ENCODE data around the gene PUS10. TPM values are rescaled to one million over a fixed set of nuclear protein-coding genes. Genes with fewer than 3 reads are reported as not detected.

The PUS10 gene
- total RNA-seq, 1 donor from 2014 or later, result 7.8 TPM

DNA sequence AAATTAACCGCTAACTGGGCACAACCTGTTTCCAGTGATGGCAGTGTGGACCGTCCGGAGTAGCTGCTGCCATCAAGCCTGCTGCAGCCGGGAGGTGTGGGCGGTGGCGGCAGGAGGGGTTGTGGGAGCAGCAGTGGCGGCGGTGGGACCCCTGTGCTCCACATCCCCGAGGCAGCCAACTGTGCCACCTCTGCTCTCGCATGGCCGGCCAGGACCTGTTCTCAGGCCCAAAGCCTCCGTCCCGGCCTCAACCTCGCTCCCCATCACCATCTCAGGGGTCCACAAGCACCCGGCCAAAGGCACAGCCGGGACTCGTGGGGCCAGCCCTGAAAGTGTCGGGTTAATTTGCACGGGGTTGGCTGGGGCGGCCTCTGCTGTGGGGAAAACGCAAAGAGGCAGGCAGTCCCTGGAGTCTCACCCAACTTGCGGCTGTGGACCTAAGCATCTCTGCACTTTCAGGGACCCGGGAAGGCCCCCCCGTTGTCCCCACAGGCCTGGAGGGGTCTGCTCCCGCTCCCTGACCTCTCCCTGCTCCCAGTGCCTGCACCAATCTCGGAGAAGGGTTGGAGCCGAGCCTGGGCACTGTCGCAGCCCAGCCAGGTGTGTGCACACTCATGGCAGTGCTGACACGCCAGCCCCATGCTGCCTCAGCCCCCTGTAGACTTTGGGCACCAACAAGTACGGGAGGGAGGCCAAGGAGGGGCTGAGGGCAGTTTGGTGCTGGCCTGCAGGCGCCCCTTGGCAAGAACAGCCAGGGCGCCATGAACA lies 45.0 kb downstream of the PUS10 start:
- Mint-ChIP-seq H3K27me3 (no peaks in the 10 kb centered on the region), H3K27ac (peak overlapping the region; percentile 96), H3K9me3 (no peaks in the 10 kb centered on the region), H3K4me3 (peak overlapping the region; percentile 73), H3K36me3 (ENCODE audit: low read depth) (peaks cover 1% of the 10 kb centered on the region), H3K4me1 (peaks cover 88% of the 10 kb centered on the region)
- TF ChIP-seq, protein P1, sequence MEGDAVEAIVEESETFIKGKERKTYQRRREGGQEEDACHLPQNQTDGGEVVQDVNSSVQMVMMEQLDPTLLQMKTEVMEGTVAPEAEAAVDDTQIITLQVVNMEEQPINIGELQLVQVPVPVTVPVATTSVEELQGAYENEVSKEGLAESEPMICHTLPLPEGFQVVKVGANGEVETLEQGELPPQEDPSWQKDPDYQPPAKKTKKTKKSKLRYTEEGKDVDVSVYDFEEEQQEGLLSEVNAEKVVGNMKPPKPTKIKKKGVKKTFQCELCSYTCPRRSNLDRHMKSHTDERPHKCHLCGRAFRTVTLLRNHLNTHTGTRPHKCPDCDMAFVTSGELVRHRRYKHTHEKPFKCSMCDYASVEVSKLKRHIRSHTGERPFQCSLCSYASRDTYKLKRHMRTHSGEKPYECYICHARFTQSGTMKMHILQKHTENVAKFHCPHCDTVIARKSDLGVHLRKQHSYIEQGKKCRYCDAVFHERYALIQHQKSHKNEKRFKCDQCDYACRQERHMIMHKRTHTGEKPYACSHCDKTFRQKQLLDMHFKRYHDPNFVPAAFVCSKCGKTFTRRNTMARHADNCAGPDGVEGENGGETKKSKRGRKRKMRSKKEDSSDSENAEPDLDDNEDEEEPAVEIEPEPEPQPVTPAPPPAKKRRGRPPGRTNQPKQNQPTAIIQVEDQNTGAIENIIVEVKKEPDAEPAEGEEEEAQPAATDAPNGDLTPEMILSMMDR (IDR thresholded peaks at IDR 0.05), result no peak
- ChIA-PET POLR2A (interaction anchor here (0.6 to 2.8 kb wide), 14 partner anchors 10 to 177 kb away, joined by 3 to 85 read pairs (median 8); partner anchors contain the start of gene REL), CTCF (interaction anchor here (1.0 to 1.8 kb wide), 4 partner anchors 14 to 168 kb away, joined by 3 to 7 read pairs (median 5); no protein-coding TSS in a partner anchor)
- intact Hi-C loops (cut with micrococcal nuclease), result loop anchor here (1.0 kb wide), 1 partner anchor 11 kb away; no protein-coding TSS in a partner anchor
- no peak for DNase-seq
- ATAC-seq (ENCODE audit: low read depth), result no peak

DNA sequence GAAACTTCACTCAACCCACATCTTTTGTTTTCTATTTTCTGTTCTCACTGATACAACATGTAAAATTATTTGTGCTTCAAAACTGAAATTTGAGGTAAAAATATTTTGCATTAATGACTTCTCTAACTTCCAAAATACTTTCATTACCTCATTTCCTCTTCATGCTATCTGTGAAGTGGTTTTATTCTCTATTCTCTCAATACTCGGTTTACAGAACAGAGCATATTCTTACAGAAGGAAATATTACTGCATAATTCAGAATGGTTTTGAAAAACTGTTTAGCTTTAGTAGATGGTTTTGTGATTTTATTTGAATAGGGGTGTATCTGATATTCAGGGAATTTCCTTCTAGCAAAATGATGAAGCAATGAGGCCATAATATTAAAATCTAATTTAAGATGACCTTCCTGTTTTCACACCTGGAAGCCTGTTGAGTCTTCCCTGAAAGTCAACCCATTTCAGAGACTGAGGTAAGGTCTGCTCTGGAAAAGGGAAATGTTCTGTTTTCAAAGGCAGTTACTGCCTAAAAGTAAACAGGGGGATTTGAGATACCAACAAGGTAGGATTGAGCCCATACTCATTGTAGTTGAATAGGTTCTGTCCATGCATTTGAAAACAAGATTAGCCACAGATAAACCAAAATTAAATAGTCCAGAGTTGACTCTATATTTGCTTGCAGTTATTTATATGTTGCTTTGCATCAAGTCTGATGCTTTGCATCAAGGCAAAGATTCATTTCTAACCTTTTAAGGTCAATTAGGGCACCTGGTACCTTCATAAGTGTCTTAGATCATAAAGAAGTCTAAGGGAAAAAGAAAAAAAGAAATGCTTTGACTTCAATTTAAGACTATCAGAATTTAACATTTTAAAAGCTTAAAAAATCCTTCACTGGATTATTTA lies 51.3 kb downstream of the PUS10 start:
- ATAC-seq (ENCODE audit: low read depth), result peak; percentile 41
- H3K36me3 Mint-ChIP-seq (ENCODE audit: low read depth), result peaks cover 11% of the 10 kb centered on the region
- H3K4me3 Mint-ChIP-seq, result peak overlapping the region; percentile 83
- TF ChIP-seq, protein P1 (IDR thresholded peaks at IDR 0.05), result no peak
- POLR2A ChIA-PET, result interaction anchor here (0.6 to 6.6 kb wide), 7 partner anchors 21 to 581 kb away, joined by 3 to 52 read pairs (median 6); partner anchors contain the start of genes PAPOLG and REL
- H3K9me3 Mint-ChIP-seq, result no peaks in the 10 kb centered on the region
- H3K4me1 Mint-ChIP-seq, result peaks cover 84% of the 10 kb centered on the region
- H3K27ac Mint-ChIP-seq, result peak overlapping the region; percentile 87
- CTCF ChIA-PET, result interaction anchor here (2.0 to 3.0 kb wide), 2 partner anchors 26 to 32 kb away, joined by 7 to 11 read pairs; no protein-coding TSS in a partner anchor
- no peaks in the 10 kb centered on the region for H3K27me3 Mint-ChIP-seq
- intact Hi-C loops (cut with micrococcal nuclease), result loop anchor here (5.0 kb wide), 1 partner anchor 34 kb away; no protein-coding TSS in a partner anchor
- no peak for DNase-seq

DNA sequence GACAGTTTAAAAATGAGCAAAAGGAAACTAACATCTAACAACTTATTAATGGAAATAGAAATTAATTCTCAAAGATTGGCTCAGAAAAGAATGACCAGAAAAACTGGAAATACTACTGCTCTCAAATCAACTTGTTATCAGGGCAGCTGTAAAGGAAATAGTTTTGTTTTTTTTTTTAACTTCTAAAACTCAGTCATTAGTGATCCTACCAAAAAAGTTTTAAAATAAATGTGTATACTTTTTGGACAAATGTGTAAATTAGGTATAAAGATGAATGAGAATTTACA lies 52.6 kb downstream of the PUS10 start:
- H3K36me3 Mint-ChIP-seq (ENCODE audit: low read depth), result peaks cover 11% of the 10 kb centered on the region
- no peak overlapping the region for H3K4me3 Mint-ChIP-seq

DNA sequence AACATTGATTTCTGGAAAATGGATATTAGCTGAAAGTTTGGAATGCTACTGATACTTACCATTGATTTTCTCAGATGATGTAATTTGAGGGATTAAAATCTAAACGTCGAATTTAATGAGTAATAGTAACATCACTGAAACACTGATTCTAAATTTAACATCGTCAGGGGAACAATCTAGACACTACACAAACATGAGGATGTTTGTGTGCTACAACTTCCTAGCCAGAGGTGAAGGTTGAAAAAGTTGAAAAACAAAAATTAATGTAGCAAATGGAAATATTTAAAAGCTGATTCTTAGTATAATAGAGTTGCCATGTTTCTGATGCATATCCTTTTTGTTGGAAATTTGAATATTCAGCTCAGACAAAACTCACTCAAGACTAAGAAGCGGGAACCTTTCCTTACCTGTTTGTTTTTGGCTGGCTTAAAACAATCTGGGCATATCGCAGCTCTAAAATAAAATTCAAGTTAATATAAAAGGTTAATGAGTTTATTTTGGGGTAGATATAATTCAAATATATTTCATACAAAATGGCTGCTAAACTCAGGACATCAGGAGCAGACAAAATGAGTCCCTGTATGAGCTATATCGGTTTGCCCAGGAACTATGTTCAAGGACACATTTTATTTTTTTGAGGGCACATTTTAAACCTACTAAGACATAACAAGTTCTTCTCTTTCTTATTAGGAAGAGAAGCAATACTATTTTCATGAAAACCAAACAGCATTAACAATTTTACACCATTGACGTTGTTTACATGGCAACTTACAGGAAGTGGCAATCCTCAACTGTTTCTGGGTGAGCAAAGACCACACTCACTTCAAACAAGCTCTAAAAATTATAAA lies 53.2 kb downstream of the PUS10 start:
- Mint-ChIP-seq H3K4me1 (peaks cover 67% of the 10 kb centered on the region), H3K9me3 (no peaks in the 10 kb centered on the region), H3K36me3 (ENCODE audit: low read depth) (peaks cover 13% of the 10 kb centered on the region), H3K27ac (peak overlapping the region; percentile 65), H3K27me3 (no peaks in the 10 kb centered on the region), H3K4me3 (no peak overlapping the region)
- CTCF ChIA-PET, result interaction anchor here (1.4 to 2.7 kb wide), 2 partner anchors 19 to 34 kb away, joined by 3 to 11 read pairs; no protein-coding TSS in a partner anchor
- intact Hi-C loops (cut with micrococcal nuclease), result loop anchor here (2.0 to 5.0 kb wide), 3 partner anchors 18 to 33 kb away; no protein-coding TSS in a partner anchor
- POLR2A ChIA-PET, result interaction anchor here (0.5 to 6.6 kb wide), 9 partner anchors 7 to 125 kb away, joined by 3 to 52 read pairs (median 5); partner anchors contain the start of gene REL
- TF ChIP-seq, protein P1 (IDR thresholded peaks at IDR 0.05), result no peak
- ATAC-seq (ENCODE audit: low read depth) (no peak), DNase-seq (no peak)

More for the DNA sequence above, 52.6 kb downstream of the PUS10 start:
- ChIA-PET POLR2A (interaction anchor here (1.0 to 6.6 kb wide), 6 partner anchors 22 to 83 kb away, joined by 3 to 52 read pairs (median 8); partner anchors contain the start of gene REL), CTCF (interaction anchor here (1.4 to 2.7 kb wide), 2 partner anchors 19 to 34 kb away, joined by 3 to 11 read pairs; no protein-coding TSS in a partner anchor)
- H3K9me3 Mint-ChIP-seq, result no peaks in the 10 kb centered on the region
- intact Hi-C loops (cut with micrococcal nuclease), result loop anchor here (2.0 to 5.0 kb wide), 2 partner anchors 19 to 33 kb away; no protein-coding TSS in a partner anchor
- peak overlapping the region; percentile 65 for H3K27ac Mint-ChIP-seq
- no peaks in the 10 kb centered on the region for H3K27me3 Mint-ChIP-seq
- DNase-seq (no peak), ATAC-seq (ENCODE audit: low read depth) (no peak)
- H3K4me1 Mint-ChIP-seq, result peaks cover 72% of the 10 kb centered on the region
- TF ChIP-seq, protein P1 (IDR thresholded peaks at IDR 0.05), result no peak

All from activated B cell treated with CpG ODN at 0.5 μM for 24 hours (primary cell).